IMR-90 (cell line): ENCODE results near the gene DPH7. TPM values are rescaled to one million over a fixed set of nuclear protein-coding genes. Genes with fewer than 3 reads are reported as not detected.

ENCODE experiments used
- ATAC-seq: fragments of 200-7000 bp; cut with Tn5 transposase; 2 replicates; pipeline ENCODE4 v1.9.1; 2020; ENCODE audit warnings: low read depth, mild to moderate bottlenecking, moderate library complexity
- BruUV-seq: library from RNA; stranded (reverse); fragments of 400-500 nt; replicated peaks from 2 replicates; lab custom pipeline; 2021; lab: Mats Ljungman, UMichigan
- CTCF ChIA-PET: fragments of 300-600 bp; formaldehyde crosslinking; extraction: SDS; loops from one replicate; lab custom pipeline; 2021; ENCODE audit warnings: antibody characterized with exemption; lab: Yijun Ruan, JAX
- POLR2A ChIA-PET: fragments of 300-600 bp; sonication (Branson Sonifier 250); formaldehyde crosslinking; loops from one replicate; lab custom pipeline; 2022; ENCODE audit warnings: antibody characterized with exemption; ENCODE audit not compliant: unreplicated experiment; lab: Charles Lee
- DNase-seq: peaks from one replicate; pipeline ENCODE4 v3.0.0; 2013
- H2AFZ ChIP-seq: replicated peaks from 2 replicates; pipeline ENCODE3; 2013; ENCODE audit warnings: low read length, mild to moderate bottlenecking; ENCODE audit not compliant: poor library complexity
- H2AK5ac ChIP-seq: 2 replicates; pipeline ENCODE4 v1.6.1; 2013; ENCODE audit warnings: low read depth, low read length, inconsistent platforms
- H2AK9ac ChIP-seq: replicated peaks from 2 replicates; pipeline ENCODE3; 2013; ENCODE audit warnings: mild to moderate bottlenecking, low read depth, low read length, moderate library complexity; ENCODE audit not compliant: poor library complexity
- H2BK120ac ChIP-seq: 2 replicates; pipeline ENCODE4 v1.6.1; 2013; ENCODE audit warnings: low read depth, low read length, inconsistent platforms
- H2BK15ac ChIP-seq: 3 replicates; pipeline ENCODE4 v1.6.1; 2013; ENCODE audit warnings: low read depth, low read length, inconsistent platforms
- H2BK20ac ChIP-seq: 2 replicates; pipeline ENCODE4 v1.6.1; 2013; ENCODE audit warnings: low read depth, mild to moderate bottlenecking, inconsistent platforms, low read length, moderate library complexity
- H2BK5ac ChIP-seq: 2 replicates; pipeline ENCODE4 v1.6.1; 2013; ENCODE audit warnings: mild to moderate bottlenecking, low read depth, low read length, inconsistent platforms; ENCODE audit not compliant: poor library complexity, severe bottlenecking
- H3K14ac ChIP-seq: replicated peaks from 2 replicates; pipeline ENCODE4 v1.6.1; 2013; ENCODE audit warnings: low read depth, low read length, inconsistent platforms
- H3K18ac ChIP-seq: 2 replicates; pipeline ENCODE4 v1.6.1; 2013; ENCODE audit warnings: low read depth, low read length, control low read depth
- H3K23ac ChIP-seq: 2 replicates; pipeline ENCODE4 v1.6.1; 2013; ENCODE audit warnings: low read depth, low read length, inconsistent platforms
- H3K27ac ChIP-seq: 2 replicates; pipeline ENCODE4 v1.5.1; 2013; ENCODE audit warnings: mild to moderate bottlenecking, control low read depth, low read length; ENCODE audit not compliant: insufficient read depth
- H3K27me3 ChIP-seq: 2 replicates; pipeline ENCODE4 v1.6.1; 2013; ENCODE audit warnings: low read length; ENCODE audit not compliant: control insufficient read depth, insufficient read depth
- H3K36me3 ChIP-seq: 2 replicates; pipeline ENCODE4 v1.6.1; 2013; ENCODE audit warnings: low read length, mixed read lengths; ENCODE audit not compliant: control insufficient read depth, insufficient read depth
- H3K4ac ChIP-seq: 2 replicates; pipeline ENCODE4 v1.6.1; 2013; ENCODE audit warnings: low read depth, low read length, inconsistent platforms
- H3K4me1 ChIP-seq: 2 replicates; pipeline ENCODE4 v1.6.1; 2013; ENCODE audit warnings: low read length, mixed read lengths; ENCODE audit not compliant: control insufficient read depth, insufficient read depth
- H3K4me2 ChIP-seq: 2 replicates; pipeline ENCODE4 v1.6.1; 2013; ENCODE audit warnings: low read depth, mild to moderate bottlenecking, control low read depth, low read length, moderate library complexity
- H3K4me3 ChIP-seq: 2 replicates; pipeline ENCODE4 v1.5.1; 2013; ENCODE audit warnings: low read depth, mild to moderate bottlenecking, control low read depth, low read length, moderate library complexity; ENCODE audit not compliant: insufficient read depth
- H3K56ac ChIP-seq: 2 replicates; pipeline ENCODE4 v1.6.1; 2013; ENCODE audit warnings: low read length, inconsistent platforms; ENCODE audit not compliant: insufficient read depth; ENCODE audit errors: extremely low read depth
- H3K79me1 ChIP-seq, 2 experiments: 2 replicates each; pipeline ENCODE4 v1.6.1; 2013; ENCODE audit warnings: low read length in 2 of 2, inconsistent platforms in 1 of 2, low read depth in 1 of 2
- H3K9ac ChIP-seq: 2 replicates; pipeline ENCODE4 v1.6.1; 2013; ENCODE audit warnings: low read depth, low read length, control low read depth
- H3K9me1 ChIP-seq: 2 replicates; pipeline ENCODE4 v1.6.1; 2013; ENCODE audit warnings: low read length, inconsistent platforms; ENCODE audit not compliant: insufficient read depth
- H3K9me3 ChIP-seq: 2 replicates; pipeline ENCODE4 v1.6.1; 2013; ENCODE audit warnings: low read length; ENCODE audit not compliant: control insufficient read depth, insufficient read depth
- H4K20me1 ChIP-seq: 2 replicates; pipeline ENCODE4 v1.6.1; 2013; ENCODE audit warnings: low read length, inconsistent platforms; ENCODE audit not compliant: insufficient read depth
- H4K5ac ChIP-seq: 2 replicates; pipeline ENCODE4 v1.6.1; 2013; ENCODE audit warnings: mild to moderate bottlenecking, low read depth, low read length, control low read depth
- H4K8ac ChIP-seq, 2 experiments: 2 replicates each; pipeline ENCODE4 v1.6.1; 2013; ENCODE audit warnings: low read depth in 2 of 2, low read length in 2 of 2, control low read depth in 1 of 2, inconsistent platforms in 1 of 2
- H4K91ac ChIP-seq: 2 replicates; pipeline ENCODE4 v1.6.1; 2013; ENCODE audit warnings: low read depth, low read length, inconsistent platforms; ENCODE audit not compliant: insufficient read depth
- BHLHE40 ChIP-seq: fragments of 150-350 bp; IDR thresholded peaks from 2 replicates; pipeline ENCODE4 v1.6.1; 2016; ENCODE audit warnings: mild to moderate bottlenecking, low read depth, low read length
- CEBPB ChIP-seq: IDR thresholded peaks from 2 replicates; pipeline ENCODE4 v1.6.1; 2012; ENCODE audit warnings: low read depth, low read length, improper control_type of control experiment
- CHD1 ChIP-seq: IDR thresholded peaks from 2 replicates; pipeline ENCODE4 v1.6.1; 2012; ENCODE audit warnings: low read depth, low read length, improper control_type of control experiment
- CTCF ChIP-seq: conservative IDR thresholded peaks from 2 replicates; pipeline ENCODE4 v1.5.1; 2012; ENCODE audit warnings: mild to moderate bottlenecking, low read depth, low read length, improper control_type of control experiment
- ELK1 ChIP-seq: fragments of 150-350 bp; IDR thresholded peaks from 2 replicates; pipeline ENCODE4 v1.6.1; 2016; ENCODE audit warnings: low read depth, mild to moderate bottlenecking, low read length, moderate library complexity, borderline replicate concordance
- FOS ChIP-seq: fragments of 150-350 bp; IDR thresholded peaks from 2 replicates; pipeline ENCODE4 v1.6.1; 2016; ENCODE audit warnings: low read depth, low read length
- MAFK ChIP-seq: IDR thresholded peaks from 2 replicates; pipeline ENCODE4 v1.6.1; 2012; ENCODE audit warnings: low read depth, low read length, improper control_type of control experiment
- MAZ ChIP-seq: IDR thresholded peaks from 2 replicates; pipeline ENCODE4 v1.6.1; 2012; ENCODE audit warnings: low read depth, mild to moderate bottlenecking, low read length, improper control_type of control experiment, moderate library complexity, borderline replicate concordance
- MXI1 ChIP-seq: IDR thresholded peaks from 2 replicates; pipeline ENCODE4 v1.6.1; 2012; ENCODE audit warnings: low read depth, mild to moderate bottlenecking, low read length, moderate library complexity, borderline replicate concordance
- NFE2L2 ChIP-seq: fragments of 150-350 bp; IDR thresholded peaks from 2 replicates; pipeline ENCODE4 v1.6.1; 2016; ENCODE audit warnings: low read depth, mild to moderate bottlenecking, low read length
- POLR2A ChIP-seq: IDR thresholded peaks from 2 replicates; pipeline ENCODE4 v1.6.1; 2012; ENCODE audit warnings: mild to moderate bottlenecking, low read depth, low read length
- RAD21 ChIP-seq: IDR thresholded peaks from 2 replicates; pipeline ENCODE4 v1.6.1; 2012; ENCODE audit warnings: low read length, improper control_type of control experiment
- RCOR1 ChIP-seq: IDR thresholded peaks from 2 replicates; pipeline ENCODE4 v1.6.1; 2012; ENCODE audit warnings: mild to moderate bottlenecking, low read length, improper control_type of control experiment; ENCODE audit not compliant: insufficient replicate concordance
- RFX5 ChIP-seq: IDR thresholded peaks from 2 replicates; pipeline ENCODE4 v1.8.0; 2012; ENCODE audit warnings: low read depth, mild to moderate bottlenecking, low read length, moderate library complexity
- SMC3 ChIP-seq: fragments of 150-350 bp; IDR thresholded peaks from 2 replicates; pipeline ENCODE4 v1.6.1; 2016; ENCODE audit warnings: low read depth, mild to moderate bottlenecking, antibody characterized with exemption, low read length, moderate library complexity
- USF2 ChIP-seq: fragments of 150-350 bp; IDR thresholded peaks from 2 replicates; pipeline ENCODE4 v1.6.1; 2017; ENCODE audit warnings: mild to moderate bottlenecking, antibody characterized with exemption, low read length, low read depth
- WGBS, 2 experiments: methylation state at CpG; one replicate each; pipeline versions ENCODE4 v1.1.5 to v1.1.7; 2013; ENCODE audit warnings: missing lambda C conversion rate in 2 of 2; ENCODE audit not compliant: insufficient read length in 1 of 2; ENCODE audit errors: extremely low coverage in 2 of 2; 5-methylcytosine and 5-hydroxymethylcytosine counted together
- dilution Hi-C: fragments of 300-500 bp; cut with HindIII; formaldehyde crosslinking; loops from one replicate; pipeline ENCODE4 v1.14.3; 2018; ENCODE audit warnings: low sequenced_read_pairs; ENCODE audit not compliant: unreplicated experiment
- in situ Hi-C: fragments of 300-500 bp; cut with MboI; formaldehyde crosslinking; loops from 3 replicates; pipeline ENCODE4 v1.14.3; 2019; ENCODE audit warnings: low sequenced_read_pairs, inconsistent platforms, mixed read lengths
- intact Hi-C: fragments of 100-400 bp; cut with micrococcal nuclease; formaldehyde crosslinking; loops from 2 replicates; pipeline ENCODE4 v1.10.0; 2022
- polyA plus RNA-seq, 3 experiments: library from polyadenylated mRNA; depleted of rRNA; stranded (reverse); fragments of >200 nt; gene quantifications; 2 replicates each; pipeline ENCODE4 v1.2.3, GENCODE V29; 2012; ENCODE audit warnings: low replicate concordance in 1 of 3
- total RNA-seq: library from RNA; depleted of rRNA; stranded (reverse); fragments of >200 nt; gene quantifications from 2 replicates; pipeline ENCODE4 v1.2.3, GENCODE V29; 2012

The DPH7 gene
- total and polyA plus RNA-seq, 2 of the 4 experiments (the other 2 are of a cell fraction): 12.5 to 33.7 TPM

- H3K23ac ChIP-seq: no peak overlapping the region
- intact Hi-C loops (no loop called here), dilution Hi-C loops (no loop called here), in situ Hi-C loops (no loop called here)
- no peak overlapping the region for H3K56ac ChIP-seq
- no peaks in the 10 kb centered on the region for H4K20me1 ChIP-seq
- CTCF ChIA-PET: interaction anchor here (0.6 kb wide), 1 partner anchor 22 kb away, joined by 4 read pairs; no protein-coding TSS in a partner anchor
- H4K91ac ChIP-seq: no peak overlapping the region
- POLR2A ChIA-PET: no interaction called here
- no peak overlapping the region for H3K9ac ChIP-seq
- H2BK15ac ChIP-seq: no peak overlapping the region
- no peak for DNase-seq
- no peaks in the 10 kb centered on the region for H3K36me3 ChIP-seq
- H3K27ac ChIP-seq: no peak overlapping the region
- no peak overlapping the region for H2AFZ ChIP-seq
- H3K4me1 ChIP-seq: no peaks in the 10 kb centered on the region
- H3K4me2 ChIP-seq: no peak overlapping the region
- H3K4me3 ChIP-seq: no peak overlapping the region
- H4K5ac ChIP-seq: no peak overlapping the region
- H2AK9ac ChIP-seq: no peak overlapping the region
- WGBS, 2 experiments: 89% methylated on average over 14 of the region's 14 CpGs; no CpG with 5 or more reads in 1 of the 2 experiments
- peaks cover 2% of the 10 kb centered on the region; the same call in 1 of the 2 replicates for H3K9me3 ChIP-seq
- H3K27me3 ChIP-seq: no peaks in the 10 kb centered on the region; the same call in 1 of the 2 replicates
- H2BK120ac ChIP-seq: no peak overlapping the region
- H2BK20ac ChIP-seq: no peak overlapping the region
- H3K14ac ChIP-seq: no peak overlapping the region
- H4K8ac ChIP-seq: no peak overlapping the region
- TF ChIP-seq MAZ (no peak), BHLHE40 (no peak), NFE2L2 (no peak), RAD21 (no peak), FOS (no peak), USF2 (no peak), CTCF (no peak), RFX5 (no peak), CEBPB (no peak), SMC3 (no peak), MAFK (no peak), ELK1 (no peak), RCOR1 (no peak), POLR2A (no peak), MXI1 (no peak), CHD1 (no peak)
- H2BK5ac ChIP-seq: no peak overlapping the region
- no peaks in the 10 kb centered on the region for H3K9me1 ChIP-seq
- no peak overlapping the region for H2AK5ac ChIP-seq
- H3K79me1 ChIP-seq: no peaks in the 10 kb centered on the region
- H3K18ac ChIP-seq: no peak overlapping the region
- no peak for ATAC-seq
- no peak overlapping the region for H3K4ac ChIP-seq
- BruUV-seq: no TSS peak
These were observed 69.5 kb downstream of the DPH7 start for GRCh38 chr9:137509198-137509597.
